Smooth muscle cell of bladder (primary cell): Measurements from ENCODE around the gene NRDE2. TPM values are rescaled to one million over a fixed set of nuclear protein-coding genes. Genes with fewer than 3 reads are reported as not detected.

Source experiments
- total RNA-seq: library from RNA; depleted of rRNA; stranded (reverse); fragments of >200 nt; gene quantifications from 2 replicates; pipeline ENCODE4 v1.2.3, GENCODE V29; 2014

Gene NRDE2, protein sequence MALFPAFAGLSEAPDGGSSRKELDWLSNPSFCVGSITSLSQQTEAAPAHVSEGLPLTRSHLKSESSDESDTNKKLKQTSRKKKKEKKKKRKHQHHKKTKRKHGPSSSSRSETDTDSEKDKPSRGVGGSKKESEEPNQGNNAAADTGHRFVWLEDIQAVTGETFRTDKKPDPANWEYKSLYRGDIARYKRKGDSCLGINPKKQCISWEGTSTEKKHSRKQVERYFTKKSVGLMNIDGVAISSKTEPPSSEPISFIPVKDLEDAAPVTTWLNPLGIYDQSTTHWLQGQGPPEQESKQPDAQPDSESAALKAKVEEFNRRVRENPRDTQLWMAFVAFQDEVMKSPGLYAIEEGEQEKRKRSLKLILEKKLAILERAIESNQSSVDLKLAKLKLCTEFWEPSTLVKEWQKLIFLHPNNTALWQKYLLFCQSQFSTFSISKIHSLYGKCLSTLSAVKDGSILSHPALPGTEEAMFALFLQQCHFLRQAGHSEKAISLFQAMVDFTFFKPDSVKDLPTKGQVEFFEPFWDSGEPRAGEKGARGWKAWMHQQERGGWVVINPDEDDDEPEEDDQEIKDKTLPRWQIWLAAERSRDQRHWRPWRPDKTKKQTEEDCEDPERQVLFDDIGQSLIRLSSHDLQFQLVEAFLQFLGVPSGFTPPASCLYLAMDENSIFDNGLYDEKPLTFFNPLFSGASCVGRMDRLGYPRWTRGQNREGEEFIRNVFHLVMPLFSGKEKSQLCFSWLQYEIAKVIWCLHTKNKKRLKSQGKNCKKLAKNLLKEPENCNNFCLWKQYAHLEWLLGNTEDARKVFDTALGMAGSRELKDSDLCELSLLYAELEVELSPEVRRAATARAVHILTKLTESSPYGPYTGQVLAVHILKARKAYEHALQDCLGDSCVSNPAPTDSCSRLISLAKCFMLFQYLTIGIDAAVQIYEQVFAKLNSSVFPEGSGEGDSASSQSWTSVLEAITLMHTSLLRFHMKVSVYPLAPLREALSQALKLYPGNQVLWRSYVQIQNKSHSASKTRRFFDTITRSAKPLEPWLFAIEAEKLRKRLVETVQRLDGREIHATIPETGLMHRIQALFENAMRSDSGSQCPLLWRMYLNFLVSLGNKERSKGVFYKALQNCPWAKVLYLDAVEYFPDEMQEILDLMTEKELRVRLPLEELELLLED
- total RNA-seq, result 7.3 TPM in 2 replicates

GRCh38 chr14:90331497-90332270, at the start of gene NRDE2:
NRDE2 (minus strand) TSS chr14:90331941; CDS start chr14:90331904, 37 bp downstream.

GRCh38 chr14:90256354-90257131, 75.2 kb downstream of the NRDE2 start, which contains the start of gene PSMC1:
PSMC1 (plus strand) TSS chr14:90256553; CDS start chr14:90256598, 45 bp downstream.

Other genes with a start within 250 kb of the NRDE2 start
- gene PSMC1, start 75.4 kb downstream of the NRDE2 start, total RNA-seq, result 114 and 148 TPM in 2 replicates
- gene CALM1, start 65.1 kb upstream of the NRDE2 start, total RNA-seq, result 329 and 411 TPM in 2 replicates